ENCODE measurements around the gene GSTM4. TPM values are rescaled to one million over a fixed set of nuclear protein-coding genes. Genes with fewer than 3 reads are reported as not detected.

GSTM4 gene
- total RNA-seq, 1 experiment from 2014 or later, result 22.0 TPM

- no peaks in the 10 kb centered on the region for H3K27me3 ChIP-seq (ENCODE audit: control insufficient read depth, insufficient read depth, low read length)
- peaks cover 3% of the 10 kb centered on the region for H3K4me1 ChIP-seq (ENCODE audit: control insufficient read depth, insufficient read depth, low read length)
- in situ Hi-C loops (cut with HindIII; ENCODE audit: low pct_unique_long_range_greater_than_20kb, low sequenced_read_pairs), result no loop called here
- H3K36me3 ChIP-seq (ENCODE audit: control insufficient read depth, insufficient read depth, low read length), result no peaks in the 10 kb centered on the region
- H3K4me3 ChIP-seq (ENCODE audit: low read depth in 2 of 2, low read length in 2 of 2), result no peak overlapping the region
- no TSS peak for BruUV-seq (replicated peaks)
- TF ChIP-seq CTCF (IDR thresholded peaks at IDR 0.05) (no peak), SIN3A (IDR thresholded peaks at IDR 0.05; ENCODE audit: borderline replicate concordance, insufficient read depth, low read depth, low read length) (no peak), POLR2AphosphoS5 (IDR thresholded peaks at IDR 0.05; ENCODE audit: low read depth, low read length) (no peak), TCF7L2 (IDR thresholded peaks at IDR 0.05; ENCODE audit: low read depth, low read length) (no peak), REST (IDR thresholded peaks at IDR 0.05; ENCODE audit: insufficient read depth in 1 of 2, low read depth in 2 of 2, low read length in 1 of 2) (no peak)
- H3K27ac ChIP-seq (ENCODE audit: low read length), result no peak overlapping the region
- POLR2A ChIA-PET, result no interaction called here
- intact Hi-C loops (cut with micrococcal nuclease; ENCODE audit: unreplicated experiment), result no loop called here
- no peaks in the 10 kb centered on the region for H3K9me3 ChIP-seq (ENCODE audit: control insufficient read depth, insufficient read depth, low read depth, low read length)
- ATAC-seq (no peak), DNase-seq (ENCODE audit: low read depth, low spot score) (no peak)
- CTCF ChIA-PET, result interaction anchor here (0.7 to 1.7 kb wide), 6 partner anchors 9 to 137 kb away, joined by 4 to 17 read pairs (median 6); no protein-coding TSS in a partner anchor
These were observed 16.6 kb upstream of the GSTM4 start for GRCh38 chr1:109639063-109639840.

GRCh38 chr1:109639841-109640184 lies 16.1 kb upstream of the GSTM4 start:
- H3K27me3 ChIP-seq (ENCODE audit: control insufficient read depth, insufficient read depth, low read length), result no peaks in the 10 kb centered on the region
- POLR2A ChIA-PET, result interaction anchor here (0.9 kb wide), 1 partner anchor 28 kb away, joined by 3 read pairs; the partner anchor contains the start of gene GSTM2
- CTCF ChIA-PET, result interaction anchor here (0.6 to 2.6 kb wide), 9 partner anchors 9 to 344 kb away, joined by 3 to 18 read pairs (median 5); partner anchors contain the start of genes AHCYL1 and GNAI3
- H3K9me3 ChIP-seq (ENCODE audit: control insufficient read depth, insufficient read depth, low read depth, low read length), result no peaks in the 10 kb centered on the region
- ATAC-seq (no peak), DNase-seq (ENCODE audit: low read depth, low spot score) (no peak)
- in situ Hi-C loops (cut with HindIII; ENCODE audit: low pct_unique_long_range_greater_than_20kb, low sequenced_read_pairs) (no loop called here), intact Hi-C loops (cut with micrococcal nuclease; ENCODE audit: unreplicated experiment) (loop anchor here (5.0 kb wide), 1 partner anchor 342 kb away; the partner anchor contains the start of gene AHCYL1)
- H3K4me1 ChIP-seq (ENCODE audit: control insufficient read depth, insufficient read depth, low read length), result peaks cover 6% of the 10 kb centered on the region
- H3K27ac ChIP-seq (ENCODE audit: low read length), result no peak overlapping the region
- no peak overlapping the region for H3K4me3 ChIP-seq (ENCODE audit: low read depth in 2 of 2, low read length in 2 of 2)
- TF ChIP-seq REST (IDR thresholded peaks at IDR 0.05; ENCODE audit: insufficient read depth in 1 of 2, low read depth in 2 of 2, low read length in 1 of 2), result no peak
- no peak for TF ChIP-seq CTCF (IDR thresholded peaks at IDR 0.05)
- no peak for TF ChIP-seq SIN3A (IDR thresholded peaks at IDR 0.05; ENCODE audit: borderline replicate concordance, insufficient read depth, low read depth, low read length)
- no peak for TF ChIP-seq TCF7L2 (IDR thresholded peaks at IDR 0.05; ENCODE audit: low read depth, low read length)
- TF ChIP-seq POLR2AphosphoS5 (IDR thresholded peaks at IDR 0.05; ENCODE audit: low read depth, low read length), result no peak
- no TSS peak for BruUV-seq (replicated peaks)
- H3K36me3 ChIP-seq (ENCODE audit: control insufficient read depth, insufficient read depth, low read length), result no peaks in the 10 kb centered on the region

Measured in Panc1 (cell line).